RWPE1 (cell line): Measurements from ENCODE around the gene RAB19.

Experiments
- CTCF ChIA-PET: fragments of 350-600 bp; sonication (Branson Sonifier 250); formaldehyde crosslinking; extraction: SDS; loops from one replicate; lab custom pipeline; 2021; lab: Yijun Ruan, JAX
- POLR2A ChIA-PET: fragments of 400-600 bp; formaldehyde crosslinking; extraction: SDS; loops from one replicate; lab custom pipeline; 2020; ENCODE audit warnings: antibody characterized with exemption; ENCODE audit not compliant: low non-redundant PET; lab: Yijun Ruan, JAX
- DNase-seq: peaks from one replicate; pipeline ENCODE4 v3.0.0; 2012; ENCODE audit warnings: low spot score
- H3K27ac ChIP-seq: fragments of 450-650 bp; 2 replicates; pipeline ENCODE4 v1.5.1; 2017
- CTCF ChIP-seq: fragments of 450-650 bp; conservative IDR thresholded peaks from 2 replicates; pipeline ENCODE4 v1.5.1; 2017; ENCODE audit warnings: low read depth, mild to moderate bottlenecking

Gene RAB19

DNA sequence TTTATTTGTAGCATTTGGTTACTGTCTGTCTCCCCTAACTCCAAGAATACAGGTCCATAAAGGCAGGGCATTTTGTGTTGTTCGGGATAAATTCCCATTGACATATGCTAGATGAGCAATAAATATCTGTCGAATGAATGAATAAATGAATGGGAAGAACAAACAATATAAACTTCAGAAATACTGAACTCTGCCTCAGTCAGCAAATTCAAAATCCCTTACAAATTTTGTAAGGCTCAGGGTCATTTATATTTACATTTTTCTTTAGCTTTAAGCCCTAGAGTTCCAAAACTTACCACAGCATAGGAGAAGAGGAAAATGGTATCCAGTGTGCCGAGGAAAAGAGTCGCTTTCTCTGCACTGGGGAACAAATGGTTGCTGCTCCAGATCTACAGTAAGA lies 34.6 kb upstream of the RAB19 start:
- TF ChIP-seq CTCF, result no peak
- POLR2A ChIA-PET, result interaction anchor here (0.7 kb wide), 1 partner anchor 9 kb away, joined by 5 read pairs; no protein-coding TSS in a partner anchor
- no peak for DNase-seq
- CTCF ChIA-PET, result no interaction called here
- H3K27ac ChIP-seq, result no peak overlapping the region

- TF ChIP-seq CTCF, result no peak
- ChIA-PET POLR2A (no interaction called here), CTCF (no interaction called here)
- DNase-seq, result no peak
- no peak overlapping the region for H3K27ac ChIP-seq
Observed at GRCh38 chr7:140375323-140375722, 28.5 kb upstream of the RAB19 start.

DNA sequence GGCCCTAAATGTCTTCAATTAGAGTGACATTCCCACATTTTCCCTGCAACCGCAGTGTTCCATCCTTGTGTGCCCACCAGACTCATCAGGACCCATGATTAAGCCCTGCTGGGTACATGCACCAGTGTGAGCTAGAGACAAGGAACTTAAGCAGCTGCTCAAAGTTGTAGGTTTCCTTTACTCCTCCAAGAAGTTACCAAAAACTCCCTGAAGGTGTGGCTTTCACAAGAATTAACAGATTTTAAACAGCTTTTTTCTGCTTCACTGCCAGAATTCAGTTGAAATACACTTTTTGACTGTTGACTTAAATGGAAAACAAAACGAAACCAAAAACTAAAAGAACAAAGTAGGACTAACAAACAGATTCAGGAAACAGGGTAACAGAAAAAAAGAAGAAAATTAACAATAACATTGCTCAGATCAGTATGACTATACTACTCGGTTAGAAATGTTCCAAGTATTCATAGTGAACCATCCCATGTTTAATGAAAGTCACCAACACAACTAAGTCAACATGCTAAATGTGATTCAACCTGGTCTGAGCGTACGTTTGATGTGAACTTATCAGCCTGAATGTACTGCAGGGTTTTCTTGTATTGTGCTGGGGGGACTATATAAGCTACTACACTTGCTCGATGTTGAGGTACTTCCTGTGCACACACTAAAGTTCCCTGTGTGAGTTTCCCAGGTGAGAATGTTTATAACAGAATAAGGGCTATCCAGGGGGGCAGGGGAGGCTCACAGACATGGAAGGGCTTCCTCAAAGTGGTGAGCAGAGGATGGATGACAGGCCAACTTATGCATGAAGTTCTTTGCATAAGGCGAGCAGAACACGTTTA lies 27.7 kb upstream of the RAB19 start:
- H3K27ac ChIP-seq, result no peak overlapping the region
- POLR2A ChIA-PET, result no interaction called here
- TF ChIP-seq CTCF, result no peak
- CTCF ChIA-PET, result no interaction called here
- DNase-seq, result no peak

DNA sequence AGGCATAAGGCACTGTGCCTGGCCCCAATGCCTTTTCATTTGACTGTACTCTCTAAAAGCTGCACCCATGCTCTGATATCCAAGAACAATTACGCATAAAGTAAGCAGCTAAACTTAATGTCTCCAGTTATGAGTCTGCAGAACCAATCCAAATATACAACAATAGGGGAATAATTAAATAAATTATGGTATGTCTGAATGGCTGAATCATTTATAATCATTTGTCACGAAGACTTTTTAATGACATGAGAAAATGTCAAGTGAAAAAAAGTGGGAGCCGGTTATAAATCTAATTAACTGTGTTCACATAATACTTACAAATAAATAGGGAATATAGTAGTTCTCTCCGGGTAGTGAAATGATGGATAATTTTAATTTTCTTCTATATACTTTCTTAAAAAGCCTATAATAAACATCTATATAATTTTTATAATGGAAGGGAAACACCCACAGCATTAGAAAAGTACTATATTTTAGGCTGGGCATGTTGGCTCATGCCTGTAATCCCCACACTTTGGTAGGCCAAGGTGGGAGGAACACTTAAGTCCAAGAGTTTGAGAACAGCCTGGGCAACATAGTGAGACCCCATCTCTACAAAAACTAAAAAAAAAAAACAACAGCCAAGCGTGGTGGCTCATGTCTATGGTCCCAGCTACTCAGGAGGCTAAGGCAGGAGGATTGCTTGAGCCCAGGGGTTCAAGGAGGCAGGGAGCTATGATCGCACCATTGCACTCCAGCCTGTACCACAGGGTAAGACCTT lies 19.7 kb upstream of the RAB19 start:
- no peak for DNase-seq
- ChIA-PET POLR2A (no interaction called here), CTCF (interaction anchor here (0.5 kb wide), 1 partner anchor 63 kb away, joined by 3 read pairs; no protein-coding TSS in a partner anchor)
- no peak for TF ChIP-seq CTCF
- H3K27ac ChIP-seq, result no peak overlapping the region

DNA sequence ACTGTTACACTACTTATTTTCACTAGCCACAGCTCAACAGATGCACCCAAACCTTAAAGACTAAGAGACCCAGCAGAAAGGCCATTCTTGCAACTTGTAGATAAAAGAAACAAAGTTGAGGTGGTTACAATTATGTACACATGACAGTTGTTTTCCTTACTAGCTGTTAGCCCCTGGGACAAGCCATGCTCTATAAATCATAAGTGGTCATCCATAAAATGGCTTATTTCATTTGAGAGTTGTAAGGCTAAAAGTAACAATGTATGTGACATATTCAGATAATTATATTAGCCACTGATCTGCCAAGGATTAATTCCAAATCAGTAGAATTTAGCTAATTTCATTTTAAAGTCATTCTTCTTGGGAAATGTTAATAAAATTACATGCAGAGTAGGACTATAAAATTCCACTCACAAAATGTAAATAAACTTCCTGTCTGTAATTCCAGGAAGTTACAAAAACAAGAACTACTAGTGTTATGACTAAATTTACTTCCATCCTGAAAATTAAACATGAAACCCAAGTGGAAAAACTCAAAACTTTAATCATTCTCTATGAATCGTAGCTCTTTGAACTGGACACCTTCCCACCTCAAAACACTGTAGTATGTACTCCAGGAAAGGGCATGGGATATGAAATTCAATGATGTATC lies 18.8 kb upstream of the RAB19 start:
- TF ChIP-seq CTCF, result no peak
- H3K27ac ChIP-seq, result no peak overlapping the region
- ChIA-PET CTCF (no interaction called here), POLR2A (no interaction called here)
- DNase-seq, result no peak

DNA sequence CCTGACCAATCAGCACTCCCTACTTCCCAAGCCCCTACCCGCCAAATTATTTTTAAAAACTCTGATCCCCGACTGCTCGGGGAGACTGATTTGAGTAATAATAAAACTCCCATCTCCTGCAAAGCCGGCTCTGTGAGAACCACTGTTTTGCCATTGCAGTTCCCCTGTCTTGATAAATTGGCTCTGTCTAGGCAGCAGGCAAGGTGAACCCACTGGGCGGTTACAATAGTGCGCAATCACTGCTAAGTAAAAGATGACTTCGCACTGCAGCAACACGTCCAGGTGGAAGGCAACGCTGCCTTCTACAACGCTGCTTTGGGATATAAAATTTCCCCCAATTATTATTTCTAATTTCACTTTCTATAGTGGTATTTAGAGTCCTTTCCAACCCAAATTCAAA lies 14.4 kb upstream of the RAB19 start:
- CTCF ChIA-PET, result no interaction called here
- POLR2A ChIA-PET, result no interaction called here

More for the DNA sequence above, 14.4 kb upstream of the RAB19 start:
- H3K27ac ChIP-seq, result no peak overlapping the region
- no peak for TF ChIP-seq CTCF
- no peak for DNase-seq
